ENCODE results near the gene AGPAT2.

AGPAT2 gene

DNA sequence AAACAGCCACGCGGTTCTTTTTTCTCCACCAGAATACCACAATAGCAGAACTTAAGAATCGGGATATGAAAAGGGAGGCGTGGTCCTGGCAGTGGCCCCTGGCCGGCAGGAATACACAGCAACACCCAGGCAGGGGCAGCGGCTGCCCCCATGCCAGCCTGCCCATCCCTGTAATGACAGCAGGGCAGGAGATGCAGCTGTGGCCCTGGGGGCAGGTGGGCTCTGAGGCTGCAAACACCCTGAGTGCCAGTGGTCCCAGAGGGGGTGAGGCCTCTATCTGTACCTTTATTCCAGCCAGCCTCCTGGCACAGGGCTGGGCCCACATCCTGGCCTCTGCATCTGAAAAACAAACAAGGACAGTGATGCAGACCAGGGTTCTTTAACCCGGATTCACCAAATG lies 37.5 kb upstream of the AGPAT2 start:
- DNase-seq (ENCODE audit: low spot score) = no peak
- TF ChIP-seq, protein P1, sequence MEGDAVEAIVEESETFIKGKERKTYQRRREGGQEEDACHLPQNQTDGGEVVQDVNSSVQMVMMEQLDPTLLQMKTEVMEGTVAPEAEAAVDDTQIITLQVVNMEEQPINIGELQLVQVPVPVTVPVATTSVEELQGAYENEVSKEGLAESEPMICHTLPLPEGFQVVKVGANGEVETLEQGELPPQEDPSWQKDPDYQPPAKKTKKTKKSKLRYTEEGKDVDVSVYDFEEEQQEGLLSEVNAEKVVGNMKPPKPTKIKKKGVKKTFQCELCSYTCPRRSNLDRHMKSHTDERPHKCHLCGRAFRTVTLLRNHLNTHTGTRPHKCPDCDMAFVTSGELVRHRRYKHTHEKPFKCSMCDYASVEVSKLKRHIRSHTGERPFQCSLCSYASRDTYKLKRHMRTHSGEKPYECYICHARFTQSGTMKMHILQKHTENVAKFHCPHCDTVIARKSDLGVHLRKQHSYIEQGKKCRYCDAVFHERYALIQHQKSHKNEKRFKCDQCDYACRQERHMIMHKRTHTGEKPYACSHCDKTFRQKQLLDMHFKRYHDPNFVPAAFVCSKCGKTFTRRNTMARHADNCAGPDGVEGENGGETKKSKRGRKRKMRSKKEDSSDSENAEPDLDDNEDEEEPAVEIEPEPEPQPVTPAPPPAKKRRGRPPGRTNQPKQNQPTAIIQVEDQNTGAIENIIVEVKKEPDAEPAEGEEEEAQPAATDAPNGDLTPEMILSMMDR (IDR thresholded peaks at IDR 0.05; ENCODE audit: extremely low read depth, insufficient read depth, missing control alignments) = no peak
- in situ Hi-C loops (cut with MboI; ENCODE audit: low pct_unique_long_range_greater_than_20kb, low sequenced_read_pairs, unreplicated experiment) = no loop called here

DNA sequence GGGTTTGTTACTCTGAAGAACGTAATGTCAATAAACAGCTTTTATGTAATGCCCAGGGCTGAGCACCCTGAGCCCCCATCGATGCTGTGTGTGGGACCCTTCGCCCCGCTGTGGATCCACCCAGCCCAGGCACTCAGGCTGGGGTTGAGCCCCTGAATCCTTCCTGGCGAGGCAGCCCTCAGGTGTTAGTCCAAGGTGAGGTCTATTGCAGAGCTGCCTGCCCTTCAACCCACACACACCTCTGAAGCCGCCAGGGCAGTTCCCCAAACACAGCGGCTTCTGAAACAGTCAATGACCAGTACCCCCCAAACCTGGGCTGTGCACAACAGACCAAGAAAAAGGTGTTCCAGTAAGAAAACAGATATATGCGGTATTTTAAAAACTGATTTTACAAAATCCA lies 36.7 kb upstream of the AGPAT2 start:
- in situ Hi-C loops (cut with MboI; ENCODE audit: low pct_unique_long_range_greater_than_20kb, low sequenced_read_pairs, unreplicated experiment) = no loop called here
- TF ChIP-seq, protein P1 (IDR thresholded peaks at IDR 0.05; ENCODE audit: extremely low read depth, insufficient read depth, missing control alignments) = no peak
- no peak for DNase-seq (ENCODE audit: low spot score)

DNA sequence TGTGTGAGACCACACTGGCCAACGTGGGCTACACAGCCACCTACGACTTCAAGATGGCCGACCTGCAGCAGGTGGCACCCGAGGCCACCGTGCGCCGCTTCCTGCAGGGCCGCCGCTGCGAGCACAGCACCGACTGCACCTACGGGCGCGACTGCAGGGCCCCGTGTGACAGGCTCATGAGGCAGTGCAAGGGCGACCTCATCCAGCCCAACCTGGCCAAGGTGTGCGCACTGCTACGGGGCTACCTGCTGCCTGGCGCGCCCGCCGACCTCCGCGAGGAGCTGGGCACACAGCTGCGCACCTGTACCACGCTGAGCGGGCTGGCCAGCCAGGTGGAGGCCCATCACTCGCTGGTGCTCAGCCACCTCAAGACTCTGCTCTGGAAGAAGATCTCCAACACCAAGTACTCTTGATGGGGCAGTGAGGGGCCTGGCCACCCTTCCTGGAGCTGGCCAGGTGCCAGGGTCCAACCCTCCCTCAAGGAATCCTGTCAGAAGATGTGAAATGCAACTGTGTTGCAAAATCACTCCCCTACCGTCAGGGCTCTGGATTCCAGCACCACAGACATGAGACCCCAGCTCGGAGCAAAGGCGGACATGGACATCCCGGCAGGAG lies 36.2 kb upstream of the AGPAT2 start:
- TF ChIP-seq, protein P1 (IDR thresholded peaks at IDR 0.05; ENCODE audit: extremely low read depth, insufficient read depth, missing control alignments) = no peak
- in situ Hi-C loops (cut with MboI; ENCODE audit: low pct_unique_long_range_greater_than_20kb, low sequenced_read_pairs, unreplicated experiment) = no loop called here
- no peak for DNase-seq (ENCODE audit: low spot score)

DNA sequence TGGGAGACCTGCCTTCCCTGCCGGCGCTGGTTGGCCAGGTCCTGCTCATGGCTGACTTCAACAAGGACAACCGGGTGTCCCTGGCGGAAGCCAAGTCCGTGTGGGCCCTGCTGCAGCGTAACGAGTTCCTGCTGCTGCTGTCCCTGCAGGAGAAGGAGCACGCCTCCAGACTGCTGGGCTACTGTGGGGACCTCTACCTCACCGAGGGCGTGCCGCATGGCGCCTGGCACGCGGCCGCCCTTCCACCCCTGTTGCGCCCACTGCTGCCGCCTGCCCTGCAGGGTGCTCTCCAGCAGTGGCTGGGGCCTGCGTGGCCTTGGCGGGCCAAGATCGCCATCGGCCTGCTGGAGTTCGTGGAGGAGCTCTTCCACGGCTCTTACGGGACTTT lies 35.7 kb upstream of the AGPAT2 start:
- TF ChIP-seq, protein P1 (IDR thresholded peaks at IDR 0.05; ENCODE audit: extremely low read depth, insufficient read depth, missing control alignments) = no peak
- in situ Hi-C loops (cut with MboI; ENCODE audit: low pct_unique_long_range_greater_than_20kb, low sequenced_read_pairs, unreplicated experiment) = no loop called here
- no peak for DNase-seq (ENCODE audit: low spot score)

DNA sequence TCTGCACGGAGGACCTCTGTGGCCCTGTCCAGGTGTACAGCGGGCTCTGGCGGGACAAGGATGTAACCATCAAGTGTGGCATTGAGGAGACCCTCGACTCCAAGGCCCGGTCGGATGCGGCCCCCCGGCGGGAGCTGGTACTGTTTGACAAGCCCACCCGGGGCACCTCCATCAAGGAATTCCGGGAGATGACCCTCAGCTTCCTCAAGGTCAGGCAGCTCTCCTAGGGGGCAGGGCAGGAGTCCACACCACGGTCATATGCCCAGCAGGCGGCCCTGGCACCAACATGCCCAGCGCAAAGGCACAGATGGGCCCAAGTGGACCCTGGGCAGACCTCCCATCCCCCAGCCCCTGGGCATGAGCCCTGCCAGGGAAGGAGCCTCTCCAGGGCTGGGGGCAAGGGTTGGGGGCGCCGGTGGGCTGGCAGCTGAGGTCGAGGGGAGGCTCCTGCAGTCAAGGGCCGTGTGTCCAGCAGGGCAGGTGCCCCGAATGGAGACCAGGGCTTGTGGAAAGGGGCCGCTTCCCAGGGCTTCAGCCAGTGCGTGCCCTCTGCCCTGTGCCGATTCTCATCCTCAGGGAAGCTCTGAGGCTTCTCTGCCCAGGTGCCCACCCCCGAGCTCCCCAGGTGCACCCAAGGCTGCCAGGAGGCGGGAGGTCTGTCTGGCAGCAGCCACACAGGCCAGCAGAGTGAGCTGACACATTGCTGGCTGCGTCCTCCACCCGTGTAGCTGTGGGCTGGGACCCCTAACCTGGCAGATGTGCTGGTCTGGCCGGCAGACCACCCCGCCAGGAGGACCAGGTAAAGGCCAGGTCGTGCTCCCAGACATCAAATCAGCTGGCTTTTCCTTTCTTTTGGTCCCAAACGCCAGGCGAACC lies 35.1 kb upstream of the AGPAT2 start:
- TF ChIP-seq, protein P1 (IDR thresholded peaks at IDR 0.05; ENCODE audit: extremely low read depth, insufficient read depth, missing control alignments) = no peak
- no peak for DNase-seq (ENCODE audit: low spot score)
- in situ Hi-C loops (cut with MboI; ENCODE audit: low pct_unique_long_range_greater_than_20kb, low sequenced_read_pairs, unreplicated experiment) = no loop called here

DNA sequence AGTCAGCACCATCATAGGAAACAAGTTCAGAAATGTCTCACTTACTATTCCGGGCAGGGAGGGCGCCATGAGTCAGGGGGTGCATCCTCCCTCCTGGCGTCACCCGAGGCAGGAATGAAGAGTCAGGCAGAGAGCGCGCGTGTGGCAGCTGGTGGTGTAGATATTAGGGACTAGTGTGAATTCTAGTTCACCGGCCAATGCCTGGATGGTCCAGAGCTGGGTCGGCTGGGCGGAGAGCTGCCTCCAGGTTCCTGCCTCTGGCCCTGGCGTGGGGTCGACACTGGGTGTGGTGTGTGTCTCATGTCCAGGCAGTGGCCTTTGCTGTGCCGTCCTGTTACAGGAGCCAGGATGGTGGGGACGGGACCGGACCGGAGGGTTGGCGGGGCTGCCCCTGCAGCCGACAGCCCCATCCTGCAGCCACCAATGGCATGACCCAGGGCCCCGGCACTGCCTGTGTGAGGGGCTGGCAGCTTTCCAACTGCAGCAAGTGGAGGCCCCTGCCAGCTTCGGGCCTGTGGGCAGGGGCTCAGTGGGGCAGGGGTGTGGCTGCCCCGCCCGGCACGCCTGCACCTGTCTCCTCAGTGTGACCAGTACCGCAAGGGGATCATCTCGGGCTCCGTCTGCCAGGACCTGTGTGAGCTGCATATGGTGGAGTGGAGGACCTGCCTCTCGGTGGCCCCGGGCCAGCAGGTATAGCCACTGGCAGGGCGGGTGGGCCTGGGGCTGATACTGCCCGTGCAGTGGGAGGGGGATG lies 34.3 kb upstream of the AGPAT2 start:
- in situ Hi-C loops (cut with MboI; ENCODE audit: low pct_unique_long_range_greater_than_20kb, low sequenced_read_pairs, unreplicated experiment) = no loop called here
- TF ChIP-seq, protein P1 (IDR thresholded peaks at IDR 0.05; ENCODE audit: extremely low read depth, insufficient read depth, missing control alignments) = no peak
- DNase-seq (ENCODE audit: low spot score) = no peak

Measured in GM13977 (cell line).